NCI-H748 treated with DMSO at 0.1 percent for 48 hours (cell line): Measurements from ENCODE around the gene CALM1.
"Not testable (repeated sequence)": the region's sequence is repeated elsewhere in the genome, so short reads cannot be mapped to it uniquely, and the experiment has no call there.

Source experiments
- DNase-seq: peaks from one replicate; lab custom pipeline; 2025; lab: John Stamatoyannopoulos, UW

The CALM1 gene

DNA sequence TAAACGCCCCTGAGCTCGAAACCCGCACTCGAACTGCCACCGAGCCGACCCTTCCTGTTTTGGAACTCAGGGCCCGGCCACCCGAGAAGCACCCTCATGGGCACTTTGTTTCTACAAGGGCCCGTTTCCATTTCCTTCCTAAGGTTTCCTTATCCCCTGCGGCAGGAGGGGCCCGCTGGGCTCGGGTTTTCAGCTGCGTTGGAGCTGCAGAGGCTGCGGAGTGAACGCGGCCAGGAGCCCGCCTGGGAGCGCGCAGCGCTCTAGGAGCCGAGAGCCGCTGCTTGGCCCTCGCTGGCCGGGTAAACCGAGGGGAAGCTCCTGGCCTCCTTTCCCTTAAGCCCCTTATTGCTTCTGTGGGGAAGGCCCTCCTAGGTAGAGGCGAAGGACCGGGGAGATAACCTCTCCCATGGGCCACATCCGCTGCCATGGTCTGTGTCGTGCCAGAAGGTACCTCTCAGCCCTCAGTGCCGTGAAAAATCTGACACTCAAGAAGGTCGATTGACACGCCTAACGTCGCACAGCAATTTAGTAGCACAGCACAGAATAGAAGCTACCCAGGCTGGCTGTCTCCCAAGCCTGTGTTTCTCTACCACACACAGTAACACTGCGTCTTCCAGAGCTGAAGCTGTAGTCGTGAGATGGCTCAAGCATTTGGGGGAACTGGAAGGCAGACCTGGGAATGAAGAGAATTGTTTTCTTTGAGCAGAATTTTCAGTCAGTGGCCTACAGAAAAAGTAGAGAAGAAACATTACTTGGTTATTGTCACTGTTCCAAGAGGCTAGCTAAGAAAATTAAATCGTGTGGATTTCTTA, 12.9 kb upstream of the CALM1 start:
- peak; percentile 73 for DNase-seq

DNA sequence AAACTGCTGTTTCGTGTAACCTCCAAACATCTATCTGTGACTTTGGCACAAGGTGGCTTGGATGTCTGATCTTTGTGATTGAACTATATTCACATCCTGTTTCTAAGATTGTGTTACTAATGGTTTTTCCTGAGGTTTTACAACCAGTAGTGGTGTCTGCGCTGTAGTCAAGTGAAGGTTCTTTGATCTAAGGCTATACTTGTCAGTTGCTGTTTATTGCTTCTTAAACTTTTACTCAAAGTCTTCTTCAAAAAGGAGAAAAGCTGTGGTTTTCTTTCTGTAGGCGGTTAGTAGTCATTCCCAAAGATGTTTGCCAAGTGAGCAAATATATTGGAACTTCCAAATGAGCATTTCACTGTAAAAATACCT, 12.3 kb upstream of the CALM1 start:
- DNase-seq, result no peak

DNA sequence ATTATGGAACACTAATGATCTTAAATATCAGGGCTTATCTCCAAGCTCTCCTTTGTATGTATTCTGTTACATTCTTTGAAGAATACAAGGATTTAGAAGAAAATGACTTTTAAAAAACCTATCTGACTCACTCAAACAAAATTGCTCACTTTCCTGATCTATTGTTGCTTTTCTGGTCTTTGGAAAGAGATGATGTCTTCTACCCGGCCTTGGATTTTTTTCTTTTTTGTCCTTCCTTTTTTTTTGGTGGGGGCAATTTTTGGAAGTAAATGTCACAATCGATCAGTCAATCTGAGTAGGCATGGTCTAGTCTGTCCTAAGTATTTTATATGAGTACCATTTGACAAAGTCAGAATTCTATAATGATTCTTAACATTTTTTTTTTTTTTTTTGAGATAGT, 10.5 kb upstream of the CALM1 start:
- DNase-seq, result no peak

DNA sequence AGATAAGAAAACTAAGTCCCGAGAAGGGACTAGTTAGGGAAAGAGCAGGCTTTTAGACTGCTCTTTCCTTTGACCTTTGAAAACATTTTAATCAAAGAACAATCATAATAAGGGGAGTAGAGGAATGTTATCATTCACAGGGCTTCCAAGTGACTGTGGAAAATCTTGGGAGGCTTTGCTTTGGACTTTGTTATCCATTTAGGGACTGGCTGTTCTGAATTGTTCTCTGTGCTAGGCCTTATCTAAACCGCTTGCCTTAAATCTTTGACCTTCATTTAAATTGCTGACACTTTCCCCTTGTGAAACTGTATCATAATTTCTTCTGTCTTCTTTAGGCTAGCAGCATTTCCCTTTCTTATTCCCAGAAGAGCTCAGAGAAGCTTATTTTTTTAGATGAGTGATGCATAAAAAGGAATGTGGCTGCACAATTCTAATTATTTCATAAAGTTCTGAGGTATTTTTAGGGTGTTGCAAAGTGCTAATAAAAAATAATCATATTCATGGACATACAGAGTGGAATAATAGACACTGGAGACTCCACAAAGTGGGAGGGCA, 9.5 kb upstream of the CALM1 start:
- no peak for DNase-seq

DNA sequence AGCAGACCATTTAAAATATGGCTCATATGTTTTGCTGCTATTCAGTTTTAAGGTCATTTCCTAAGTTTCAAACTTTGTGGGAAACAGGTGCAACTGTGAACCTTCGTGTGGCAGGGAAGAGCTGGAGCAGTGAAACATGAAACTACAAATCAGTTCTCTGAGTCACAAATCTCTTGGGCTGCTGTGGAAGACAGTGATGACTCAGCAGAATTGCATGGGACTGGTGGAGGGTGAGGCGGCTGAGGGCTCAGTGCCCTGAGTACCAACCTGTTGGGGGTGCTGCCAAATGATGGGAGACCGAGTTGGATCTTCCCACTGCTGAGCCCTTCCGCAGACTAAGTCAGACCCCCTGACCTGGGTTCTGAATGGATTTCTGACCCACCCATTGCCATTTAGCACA, 8.4 kb upstream of the CALM1 start:
- no peak for DNase-seq

DNA sequence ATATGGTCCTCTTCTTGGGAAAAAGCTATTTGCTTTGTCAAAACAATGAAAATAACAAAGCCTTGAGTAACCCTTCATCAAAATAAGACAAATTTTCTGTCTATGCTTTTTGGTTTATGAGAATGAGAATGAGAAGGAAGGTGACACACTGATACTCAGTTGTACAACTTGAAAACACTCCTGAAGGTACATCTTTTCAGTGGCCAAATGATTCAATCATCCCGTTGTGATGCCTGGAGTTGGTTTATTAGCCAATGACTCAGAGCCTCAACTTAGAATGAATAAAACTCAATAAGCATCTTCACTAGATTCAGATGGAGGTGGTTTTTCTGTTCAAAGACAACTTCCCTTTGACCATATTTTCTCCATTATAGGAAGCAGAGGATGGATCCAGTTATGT, 7.8 kb upstream of the CALM1 start:
- DNase-seq, result no peak

DNA sequence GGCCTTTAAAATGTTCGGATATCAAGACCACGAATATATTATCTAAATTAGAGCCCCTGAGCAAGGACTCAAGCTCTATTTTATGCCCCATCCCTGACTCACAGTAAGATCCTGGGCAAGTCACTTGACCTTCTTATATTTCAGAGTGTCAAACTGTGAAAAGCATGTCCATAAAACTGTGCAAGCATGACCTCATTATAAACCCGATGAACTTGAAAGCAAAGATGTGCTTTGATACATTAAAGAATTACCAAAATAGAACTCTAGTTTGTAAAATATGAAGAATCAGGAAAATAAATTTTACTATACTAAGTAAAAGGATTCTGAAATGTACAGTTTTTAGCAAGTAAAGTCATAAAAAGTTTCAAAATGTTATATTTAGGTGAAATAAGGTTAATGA, 2.9 kb upstream of the CALM1 start:
- DNase-seq, result no peak

DNA sequence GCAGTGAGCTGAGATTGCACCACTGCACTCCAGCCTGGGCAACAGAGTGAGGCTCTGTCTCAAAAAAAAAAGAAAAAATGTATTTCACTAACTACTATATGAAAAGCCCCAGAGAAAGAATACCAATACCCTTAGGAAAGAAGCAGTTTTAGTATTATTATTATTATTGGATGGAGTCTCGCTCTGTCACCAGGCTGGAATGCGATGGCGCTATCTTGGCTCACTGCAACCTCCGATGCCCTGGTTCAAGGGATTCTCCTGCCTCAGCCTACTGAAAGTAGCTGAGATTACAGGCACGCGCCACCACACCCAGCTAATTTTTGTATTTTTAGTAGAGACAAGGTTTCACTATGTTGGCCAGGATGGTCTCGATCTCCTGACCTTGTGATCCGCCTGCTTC, 2.0 kb upstream of the CALM1 start:
- DNase-seq, result not testable (repeated sequence)

DNA sequence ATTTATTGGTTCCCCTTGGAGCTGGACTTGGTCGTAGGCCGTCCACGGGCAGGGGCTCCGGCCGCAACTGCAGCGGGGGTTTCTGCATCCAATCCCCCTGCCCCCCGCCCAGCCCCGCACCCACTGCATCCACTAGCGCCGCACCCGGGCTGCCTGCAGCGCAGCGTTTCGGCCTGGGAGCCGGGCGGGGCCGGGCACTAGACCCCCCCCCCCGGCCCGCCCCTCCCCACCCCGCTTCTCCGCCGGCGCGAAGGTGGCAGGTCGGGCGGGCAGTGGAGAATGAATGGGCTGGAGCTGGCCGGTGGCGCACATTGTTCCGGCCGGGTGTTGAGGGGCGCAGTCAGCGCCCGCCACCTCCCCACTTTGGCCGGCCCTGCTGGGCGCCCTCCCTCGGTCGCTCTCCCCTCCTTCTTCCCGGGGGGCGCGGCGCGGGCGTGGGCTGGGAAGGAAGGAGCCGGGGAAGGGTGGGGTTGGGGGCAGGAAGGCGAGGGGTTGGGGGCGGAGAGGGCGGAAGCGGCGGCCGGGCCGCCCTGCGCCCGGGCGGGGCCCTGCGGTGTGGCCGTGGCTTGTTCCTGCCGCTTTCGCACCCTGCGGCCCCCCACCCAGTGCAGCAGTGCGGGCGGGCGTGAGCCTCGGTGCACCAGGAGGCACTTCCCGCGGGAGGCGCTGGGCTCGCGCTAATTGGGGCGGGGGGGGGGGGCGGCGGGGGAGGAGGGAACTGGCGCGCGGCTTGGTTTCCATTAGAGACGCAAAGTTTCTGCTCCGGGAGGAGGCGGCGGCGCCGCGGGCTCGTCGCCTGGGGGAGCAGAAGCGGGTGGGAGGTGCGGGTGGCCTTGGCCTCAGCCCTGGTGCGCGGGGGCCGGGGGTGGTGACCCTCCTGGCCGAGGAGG, 841 bp downstream of the CALM1 start:
- DNase-seq, result peak; percentile 51

DNA sequence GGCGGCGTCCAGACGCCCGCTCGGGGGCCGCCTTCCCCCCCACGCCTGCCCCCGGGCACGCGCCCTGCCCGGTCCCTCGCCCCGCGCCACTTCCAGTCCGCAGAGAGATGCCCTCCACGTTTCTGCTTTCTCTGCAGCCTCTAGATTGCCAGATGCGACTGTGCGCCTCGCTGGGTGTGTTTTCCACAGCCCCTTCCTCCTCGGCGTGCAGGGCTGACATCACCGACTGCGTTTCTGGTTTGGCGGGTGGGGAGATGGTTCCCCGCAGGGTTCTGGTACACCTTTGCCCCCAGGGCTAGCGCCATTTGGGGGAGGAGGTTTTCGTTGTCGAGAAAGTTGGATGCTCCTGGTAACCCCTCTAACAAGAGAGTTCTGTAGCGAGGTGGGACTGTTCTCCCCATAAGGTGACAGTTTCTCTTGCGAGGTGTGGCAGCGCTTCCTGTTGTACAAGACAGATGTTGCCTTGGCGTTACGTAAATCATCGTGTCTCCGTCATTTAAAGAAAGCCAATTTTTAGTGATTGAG, 1.5 kb downstream of the CALM1 start:
- DNase-seq, result peak; percentile 74

DNA sequence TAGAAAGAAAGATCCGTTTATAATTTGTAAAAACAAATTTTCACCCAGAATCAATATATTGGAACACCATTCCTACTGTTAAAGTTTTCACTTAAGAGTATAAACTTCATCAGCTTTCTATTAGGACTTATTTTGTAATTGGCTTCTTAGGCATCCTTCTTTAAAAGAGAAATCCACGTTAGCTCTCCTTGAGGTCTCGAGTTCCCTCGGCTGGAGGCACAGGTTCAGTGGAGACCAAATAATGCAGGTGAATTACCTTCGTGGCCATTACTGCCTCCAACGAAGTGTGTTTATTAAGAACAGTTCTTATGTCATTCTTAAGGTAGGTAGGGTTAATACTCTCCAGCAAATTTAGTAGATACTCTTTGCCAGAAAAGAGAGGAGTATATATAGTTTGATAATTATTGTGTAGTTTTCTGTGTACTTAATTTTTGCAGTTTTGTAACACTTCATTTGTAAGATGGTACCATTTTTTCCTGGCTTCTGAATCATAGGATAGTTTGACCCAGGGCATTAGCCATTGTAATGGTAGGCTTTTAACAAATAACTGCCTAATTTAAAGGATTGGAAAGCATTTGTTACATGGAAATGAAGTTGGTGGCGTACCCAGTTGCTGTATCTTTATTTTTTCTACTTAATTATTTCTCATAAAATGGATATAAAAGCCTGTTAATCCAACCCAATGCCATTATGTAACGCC, 2.2 kb downstream of the CALM1 start:
- no peak for DNase-seq

DNA sequence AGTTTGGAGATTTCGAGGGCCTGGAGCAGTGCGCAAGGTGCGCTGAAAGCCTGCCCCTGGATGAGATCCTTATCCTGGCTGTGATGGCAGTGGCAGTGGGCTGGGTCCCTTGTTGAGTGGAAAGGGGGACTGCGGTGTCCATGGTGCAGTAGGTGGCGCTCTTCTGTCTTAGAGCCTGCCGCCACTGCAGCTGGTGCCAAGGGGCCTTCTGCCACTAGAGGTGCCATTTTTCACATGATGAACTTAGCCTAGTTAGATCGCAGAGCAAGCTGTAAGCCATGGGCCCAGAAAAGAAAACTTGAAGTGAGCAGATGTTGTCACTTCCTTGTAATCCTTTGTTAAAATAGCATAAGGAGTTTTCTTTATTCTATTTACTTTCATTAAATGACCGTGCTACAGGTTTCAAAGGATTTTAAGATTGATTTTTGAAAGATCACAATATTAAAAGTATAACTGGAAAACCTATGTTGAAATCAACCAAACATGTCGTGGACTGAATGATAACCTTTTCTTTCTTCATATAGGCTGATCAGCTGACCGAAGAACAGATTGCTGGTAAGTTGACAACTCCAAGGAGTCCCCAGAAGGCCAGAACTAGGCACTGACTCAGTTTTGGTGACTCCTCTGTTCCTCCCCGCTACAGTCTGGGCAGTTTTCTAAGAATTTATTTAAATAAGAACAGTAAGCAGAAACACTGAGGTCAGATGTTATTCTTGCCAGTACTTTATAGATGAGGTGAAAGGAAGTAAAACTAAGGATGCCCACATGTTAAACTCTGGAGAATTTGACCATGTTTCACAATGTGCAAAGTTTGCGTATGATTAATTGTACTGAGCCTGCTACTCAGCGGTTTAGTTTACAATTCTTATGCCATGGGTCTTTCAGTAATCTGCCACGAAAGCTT, 3.0 kb downstream of the CALM1 start:
- DNase-seq, result peak; percentile 97

DNA sequence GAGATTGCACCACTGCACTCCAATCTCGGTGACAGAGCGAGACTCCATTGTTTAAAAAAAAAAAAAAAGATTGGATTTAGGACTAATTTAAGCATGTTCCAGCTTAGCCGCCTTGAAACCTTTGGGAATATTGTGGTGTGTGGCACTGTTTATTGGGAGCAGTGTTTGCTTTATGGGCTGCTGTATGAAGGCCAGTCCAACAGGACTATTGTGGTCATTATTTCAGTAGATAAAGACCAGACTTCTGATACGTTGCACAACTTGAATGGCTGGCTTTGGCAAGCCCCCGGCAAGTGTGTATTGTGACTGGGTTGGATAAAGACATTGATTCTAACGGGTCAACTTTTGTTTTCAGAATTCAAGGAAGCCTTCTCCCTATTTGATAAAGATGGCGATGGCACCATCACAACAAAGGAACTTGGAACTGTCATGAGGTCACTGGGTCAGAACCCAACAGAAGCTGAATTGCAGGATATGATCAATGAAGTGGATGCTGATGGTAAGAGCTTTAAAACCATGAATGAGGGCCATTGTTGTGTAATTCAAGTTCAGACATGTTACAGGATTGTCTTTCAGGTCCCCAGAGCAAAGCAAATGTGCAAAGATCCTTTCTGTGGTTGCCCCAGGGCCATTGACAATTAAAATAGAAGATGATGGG, 4.2 kb downstream of the CALM1 start:
- no peak for DNase-seq

DNA sequence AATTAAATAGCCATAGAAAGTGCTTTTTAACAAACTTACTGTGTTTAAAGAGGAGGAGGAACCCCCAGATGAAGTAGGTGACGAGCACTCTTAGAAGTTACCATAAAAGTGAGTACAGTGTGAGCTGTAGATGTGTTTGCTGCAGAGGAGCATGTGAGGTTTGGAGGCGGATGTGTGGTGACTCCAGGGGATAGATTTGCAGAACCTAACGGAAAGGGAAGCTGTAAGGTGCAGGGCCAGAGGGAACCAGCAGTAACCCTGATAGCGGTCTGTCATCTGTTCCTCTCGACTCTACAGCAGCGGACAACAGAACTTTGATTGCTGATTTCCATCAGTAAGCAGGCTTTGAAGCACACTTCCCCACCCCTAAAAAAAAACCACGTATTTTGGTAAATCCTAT, 5.2 kb downstream of the CALM1 start:
- DNase-seq, result no peak

DNA sequence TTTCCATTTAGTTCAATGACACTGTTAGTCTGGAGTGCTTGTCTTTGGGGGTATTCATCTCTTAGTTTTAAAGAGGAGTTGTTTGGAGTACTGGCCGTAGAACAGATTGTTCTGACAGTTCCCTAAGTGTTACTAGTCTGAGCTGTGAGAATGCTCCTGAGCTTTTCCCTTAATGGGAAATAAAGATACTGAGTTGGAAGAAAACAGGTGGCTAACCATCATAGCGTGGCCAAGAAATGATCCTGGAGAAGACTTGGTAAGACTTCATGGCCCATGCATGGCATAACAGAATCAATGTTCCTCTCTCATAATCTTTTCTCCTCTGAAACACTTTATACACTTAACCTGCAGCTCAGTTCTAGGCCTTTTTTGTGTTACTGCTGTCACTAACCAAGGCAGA, 6.2 kb downstream of the CALM1 start:
- DNase-seq, result no peak

DNA sequence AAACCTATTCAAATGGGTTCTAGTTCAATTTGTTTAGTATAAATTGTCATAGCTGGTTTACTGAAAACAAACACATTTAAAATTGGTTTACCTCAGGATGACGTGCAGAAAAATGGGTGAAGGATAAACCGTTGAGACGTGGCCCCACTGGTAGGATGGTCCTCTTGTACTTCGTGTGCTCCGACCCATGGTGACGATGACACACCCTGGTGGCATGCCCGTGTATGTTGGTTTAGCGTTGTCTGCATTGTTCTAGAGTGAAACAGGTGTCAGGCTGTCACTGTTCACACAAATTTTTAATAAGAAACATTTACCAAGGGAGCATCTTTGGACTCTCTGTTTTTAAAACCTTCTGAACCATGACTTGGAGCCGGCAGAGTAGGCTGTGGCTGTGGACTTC, 8.3 kb downstream of the CALM1 start:
- no peak for DNase-seq

DNA sequence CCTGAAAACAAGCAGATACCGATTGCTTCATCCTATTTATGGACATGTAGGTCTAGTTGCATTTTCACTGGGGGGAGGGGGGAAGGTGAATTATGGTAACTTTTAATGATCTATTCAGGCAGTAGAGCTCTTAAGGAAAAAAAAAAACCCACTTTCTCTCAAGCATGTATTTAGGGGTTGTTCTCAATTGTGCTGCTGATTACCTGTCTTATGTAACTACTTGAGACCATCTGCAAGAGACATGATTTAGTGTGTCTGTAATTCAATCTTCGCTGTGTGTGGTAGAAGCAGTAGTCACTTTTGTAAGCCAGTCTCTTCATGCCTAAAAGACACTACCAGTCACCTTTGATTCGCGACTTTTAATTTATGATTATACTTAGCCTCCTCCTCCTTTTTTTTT, 8.9 kb downstream of the CALM1 start:
- no peak for DNase-seq

DNA sequence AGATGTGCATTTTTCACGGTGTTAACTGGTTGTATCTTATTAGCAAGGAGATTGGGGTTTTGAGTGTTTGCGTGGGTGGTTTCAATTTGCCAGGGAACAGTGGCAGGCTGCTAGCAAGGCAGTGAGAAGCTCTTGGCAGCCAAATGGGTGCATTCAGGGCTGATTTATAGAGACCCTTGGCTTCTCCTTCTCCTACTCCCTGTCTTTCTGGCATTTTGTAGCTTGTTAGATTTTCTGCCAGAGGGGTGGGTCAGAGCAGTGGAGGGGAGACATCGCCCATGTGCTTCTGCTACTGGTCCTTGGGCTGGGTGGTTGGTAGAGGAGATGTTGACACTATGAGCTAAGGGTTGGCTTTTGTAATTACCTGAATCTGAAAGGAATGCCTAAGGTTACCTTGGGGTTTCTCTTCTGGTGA, 9.6 kb downstream of the CALM1 start:
- no peak for DNase-seq

DNA sequence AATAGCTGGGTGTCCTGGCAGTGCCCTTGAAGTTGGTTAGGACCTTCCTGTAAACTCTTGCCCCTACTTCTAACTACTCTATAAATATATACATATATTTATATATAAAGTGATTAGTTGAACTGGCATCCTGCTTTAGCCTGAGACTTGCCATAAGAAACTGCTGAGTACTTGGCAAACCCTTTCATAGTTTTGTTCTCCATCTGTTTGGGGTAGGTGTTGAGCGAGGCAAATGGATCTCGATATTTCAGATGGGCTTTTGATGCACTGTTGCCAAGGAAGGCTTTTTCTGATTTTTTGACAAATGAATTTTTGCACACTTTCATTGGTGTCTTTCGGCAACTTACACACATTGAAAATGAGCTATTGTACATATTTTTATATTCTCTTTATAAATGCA, 10.4 kb downstream of the CALM1 start:
- no peak for DNase-seq

DNA sequence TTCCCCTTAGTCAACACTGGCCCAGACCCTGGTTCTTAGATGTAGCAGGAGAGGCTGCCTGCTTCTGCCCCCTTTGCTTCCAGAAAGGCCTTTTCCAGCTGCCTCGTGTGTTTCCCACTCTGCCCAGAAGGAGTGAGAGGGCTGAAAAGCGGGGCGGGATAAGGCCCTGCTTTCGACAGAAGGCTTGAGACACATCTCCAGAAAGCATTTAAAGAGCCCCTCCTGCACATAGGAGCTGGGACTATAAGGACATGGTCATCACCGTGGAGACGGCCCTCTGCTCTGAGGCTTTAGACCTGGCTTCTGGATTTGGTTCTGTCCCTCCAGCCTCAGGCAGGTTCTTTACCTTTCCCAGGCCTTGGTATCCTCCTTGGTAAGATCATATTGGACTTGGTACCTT, 11.9 kb downstream of the CALM1 start:
- DNase-seq, result no peak
